ENCODE results near the gene BNIPL.

Gene BNIPL

GRCh38 chr1:151060007-151060656 is 23.7 kb downstream of the BNIPL start, which contains the start of gene MLLT11:
MLLT11 (plus strand) TSS chr1:151060397; CDS start chr1:151067225, 6,828 bp downstream.
- peak; percentile 84 for DNase-seq

GRCh38 chr1:151060657-151061421 is 24.5 kb downstream of the BNIPL start:
- no peak for DNase-seq

GRCh38 chr1:151061704-151062103 is 25.3 kb downstream of the BNIPL start:
- DNase-seq, result no peak

- DNase-seq, result no peak
These were observed 26.5 kb downstream of the BNIPL start for GRCh38 chr1:151062741-151063371.

GRCh38 chr1:151065089-151065645 is 28.8 kb downstream of the BNIPL start:
- DNase-seq, result no peak

GRCh38 chr1:151067185-151067584 is 30.8 kb downstream of the BNIPL start:
- DNase-seq, result no peak

DNA sequence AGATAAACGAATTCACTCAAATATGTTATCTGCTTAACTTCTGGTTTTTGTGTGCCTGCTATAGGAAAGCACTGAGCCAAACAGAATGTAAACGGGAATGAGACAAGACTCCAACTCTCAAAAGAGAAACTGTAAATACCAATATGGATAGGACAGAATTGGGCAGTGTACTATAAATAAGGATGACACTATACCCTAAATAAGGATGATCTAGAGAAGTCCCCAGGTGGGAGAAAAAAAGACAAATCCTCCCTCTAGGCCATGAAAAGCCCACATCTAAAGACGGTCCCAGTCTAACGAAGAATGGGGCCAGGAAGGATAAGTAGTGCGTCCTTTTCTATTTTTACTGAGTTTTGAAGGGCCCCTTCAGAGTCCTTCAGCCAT is 32.7 kb downstream of the BNIPL start:
- DNase-seq, result no peak

- DNase-seq, result peak; percentile 94
These were observed 34.3 kb downstream of the BNIPL start, which contains the start of gene GABPB2 for GRCh38 chr1:151070474-151071276. GABPB2 (plus strand) TSS chr1:151070761; CDS start chr1:151088190, 17,429 bp downstream.

- no peak for DNase-seq
These were observed 35.8 kb downstream of the BNIPL start for GRCh38 chr1:151072224-151072623.

DNA sequence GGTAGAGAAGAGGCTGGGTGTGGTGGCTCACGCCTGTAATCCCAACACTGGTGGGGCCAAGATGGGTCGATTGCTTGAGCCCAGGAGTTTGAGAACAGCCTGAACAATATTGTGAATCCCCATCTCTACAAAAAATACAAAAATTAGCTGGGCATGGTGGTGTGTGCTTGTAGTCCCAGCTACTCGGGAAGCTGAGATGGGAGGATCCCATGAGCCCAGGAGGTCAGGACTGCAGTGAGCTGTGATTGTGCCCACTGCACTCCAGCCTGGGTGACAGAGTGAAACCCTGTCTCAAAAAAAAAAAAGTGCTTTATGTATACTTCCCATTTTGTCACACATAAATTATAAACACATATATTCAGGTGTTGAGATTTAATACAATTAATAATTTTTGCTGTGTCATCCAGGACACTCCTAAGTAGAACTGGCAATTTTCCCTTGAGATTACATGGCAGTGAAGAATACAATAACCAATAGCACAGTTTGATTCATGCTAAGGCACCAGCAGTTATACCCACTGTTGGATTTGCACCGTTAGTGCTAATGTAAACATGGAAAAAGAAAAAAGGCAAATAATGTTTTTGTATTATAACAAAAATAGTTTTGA is 49.7 kb downstream of the BNIPL start:
- DNase-seq, result no peak

All from NCI-H446 treated with DMSO at 0.1 percent for 48 hours (cell line).